CD1c-positive myeloid dendritic cell (primary cell): ENCODE measurements around the gene PSMA3.
A peak's percentile ranks its signal among the peaks of the same experiment; 100 is the strongest.
"Not testable (repeated sequence)": the region's sequence is repeated elsewhere in the genome, so short reads cannot be mapped to it uniquely, and the experiment has no call there.

ENCODE experiments used
- DNase-seq: peaks from one replicate; pipeline ENCODE4 v3.0.0-alpha.2; 2016; ENCODE audit errors: extremely low spot score

PSMA3 gene

DNA sequence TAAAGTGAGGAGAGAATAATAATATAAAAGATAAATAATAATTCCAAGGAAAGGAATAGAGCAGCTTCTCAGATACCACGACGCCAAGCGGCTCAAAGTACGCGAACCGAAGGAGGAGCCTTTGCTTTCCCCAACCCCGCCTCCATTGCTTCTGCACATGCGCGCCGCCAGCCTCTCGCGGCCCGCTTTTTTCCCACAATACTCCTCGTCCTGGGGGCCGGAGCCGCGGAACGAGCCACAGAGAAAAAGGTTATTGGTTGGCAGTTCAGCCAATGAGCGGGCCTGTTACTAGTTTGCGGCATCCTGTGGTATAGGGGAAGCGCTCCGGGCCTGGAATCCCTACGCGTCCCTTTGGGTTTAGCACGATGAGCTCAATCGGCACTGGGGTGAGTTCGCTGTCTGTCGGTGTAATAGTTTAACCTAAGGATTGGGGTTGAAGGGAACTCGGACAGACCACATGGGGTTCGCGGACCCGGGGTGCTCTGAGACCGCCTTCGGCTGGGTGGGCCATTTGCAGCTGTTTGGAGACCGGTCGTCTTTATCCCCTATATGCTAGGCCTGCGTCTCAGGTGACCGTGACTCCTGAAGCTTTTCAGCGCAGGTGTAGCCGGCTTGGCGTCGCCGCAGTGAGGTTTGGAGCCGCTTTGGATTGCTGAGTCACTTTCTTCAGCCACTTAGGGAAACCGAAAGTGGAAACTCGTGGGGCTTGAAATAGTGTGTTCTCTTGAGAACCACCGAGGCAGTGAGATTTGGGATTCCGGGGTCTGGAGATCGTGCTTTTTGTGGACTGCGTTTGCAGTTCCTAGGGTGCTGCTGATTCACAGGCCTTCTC is at the start of gene PSMA3:
Gene PSMA3 (plus strand): TSS at position 288 of the 832 bp plus-strand sequence. CDS start 78 bp downstream, at position 366.
- DNase-seq, result peak; percentile 99

DNA sequence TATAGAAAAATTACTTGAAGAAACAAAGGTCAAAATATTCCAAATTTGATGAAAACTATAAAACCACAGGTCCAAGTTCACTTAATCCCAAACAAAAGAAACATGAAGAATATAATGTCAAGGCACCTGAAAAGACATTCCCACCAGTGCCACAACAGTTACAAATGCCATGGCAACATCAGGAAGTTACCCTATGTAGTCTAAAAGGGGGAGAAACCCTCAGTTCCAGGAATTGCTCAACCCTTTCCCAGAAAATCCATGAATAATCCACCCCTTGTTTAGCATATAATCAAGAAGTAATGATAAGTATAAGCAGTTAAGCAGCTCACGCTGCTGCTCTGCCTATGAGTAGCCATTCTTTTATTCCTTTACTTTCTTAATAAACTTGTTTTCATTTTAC is 48.4 kb upstream of the PSMA3 start:
- no peak for DNase-seq

DNA sequence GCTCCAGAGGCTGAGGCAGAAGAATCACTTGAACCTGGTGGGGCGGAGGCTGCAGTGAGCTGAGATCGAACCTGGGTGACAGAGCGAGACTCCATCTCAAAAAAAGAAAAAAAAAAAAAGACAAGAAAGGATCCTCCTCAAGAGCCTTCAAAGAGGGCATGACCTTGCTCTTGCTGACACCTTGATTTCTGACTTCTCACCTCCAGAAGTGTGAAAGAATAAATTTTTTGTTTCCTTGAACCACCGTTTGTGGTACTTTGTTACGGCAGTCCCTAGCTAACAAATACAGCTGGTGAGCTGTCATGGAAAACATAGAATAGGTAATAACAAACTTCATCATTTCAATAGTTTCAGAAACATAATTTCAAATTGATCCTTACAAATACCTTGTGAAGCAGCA is 46.6 kb upstream of the PSMA3 start:
- DNase-seq, result no peak

DNA sequence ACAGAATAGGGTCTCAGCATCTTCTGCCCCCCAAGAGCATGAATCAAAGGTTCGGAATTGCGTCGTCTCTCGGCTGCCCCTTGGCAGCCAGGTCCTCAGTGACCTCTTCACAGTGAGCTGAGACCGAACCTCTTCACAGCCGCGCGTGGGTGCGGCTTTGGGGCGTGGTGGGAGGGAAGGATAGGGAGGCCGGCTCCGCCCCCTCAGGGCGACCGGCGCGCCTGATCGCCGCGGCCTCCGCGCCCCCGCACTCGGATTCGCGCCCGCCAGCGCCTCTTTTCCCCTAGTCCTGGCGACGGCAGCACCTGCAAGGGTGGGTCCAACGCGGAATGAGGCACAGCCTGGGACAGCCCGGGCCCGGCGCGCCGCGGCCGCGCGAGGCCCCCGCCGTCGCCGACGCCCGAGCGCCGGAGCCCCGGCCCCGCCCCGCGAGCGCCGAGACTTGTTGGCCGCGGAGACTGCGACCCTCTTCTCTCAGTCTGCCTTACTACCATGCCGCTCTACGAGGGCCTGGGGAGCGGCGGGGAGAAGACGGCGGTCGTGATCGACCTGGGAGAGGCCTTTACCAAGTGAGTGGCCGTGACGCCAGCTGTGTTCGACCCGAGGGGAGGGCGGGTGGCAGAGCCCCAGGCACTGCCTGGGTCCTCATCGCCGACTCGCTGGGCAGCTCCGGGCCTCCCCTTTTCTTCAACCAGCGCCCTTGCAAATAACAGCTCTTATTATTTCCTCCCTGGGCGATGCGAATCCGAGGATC is 44.7 kb upstream of the PSMA3 start, which contains the start of gene ACTR10:
Gene ACTR10 (plus strand): TSS at position 424 of the 754 bp plus-strand sequence. CDS start 69 bp downstream, at position 493.
- peak; percentile 91 for DNase-seq

DNA sequence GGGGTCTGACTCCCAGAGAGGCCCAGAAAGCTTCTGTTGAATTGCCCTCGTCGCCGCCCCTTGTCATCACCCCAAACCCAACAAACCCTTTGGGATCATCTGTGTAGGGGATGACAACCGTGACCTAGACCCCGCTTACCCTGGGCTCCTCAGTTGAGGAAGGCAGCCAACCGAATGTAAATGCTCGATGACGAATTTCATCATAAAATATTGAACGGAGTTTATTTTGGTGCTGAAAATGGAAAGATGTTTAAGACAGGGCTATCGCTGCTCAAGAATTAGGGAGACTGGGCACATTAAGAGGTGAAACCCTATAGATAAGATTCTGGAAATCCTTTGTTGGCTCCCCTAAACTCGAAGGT is 44.2 kb upstream of the PSMA3 start:
- no peak for DNase-seq

DNA sequence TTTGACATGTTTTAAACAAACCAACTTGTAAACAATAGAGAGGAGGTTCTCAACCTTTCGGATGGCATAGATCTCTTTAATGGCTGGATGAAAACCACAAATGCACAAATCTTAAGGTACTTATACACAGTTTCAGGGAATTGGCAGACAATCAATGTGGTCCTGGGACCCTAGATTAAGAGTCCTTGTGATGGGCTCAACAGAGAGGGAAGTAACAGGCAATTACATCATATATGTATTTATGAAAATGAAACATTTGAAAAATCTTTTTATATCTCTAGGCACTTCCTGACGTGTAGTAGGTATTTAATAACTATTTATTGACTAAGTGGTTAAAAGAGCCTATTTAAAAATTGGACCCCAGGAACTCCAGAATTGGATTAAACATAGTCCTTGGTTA is 43.8 kb upstream of the PSMA3 start:
- peak; percentile 19 for DNase-seq

DNA sequence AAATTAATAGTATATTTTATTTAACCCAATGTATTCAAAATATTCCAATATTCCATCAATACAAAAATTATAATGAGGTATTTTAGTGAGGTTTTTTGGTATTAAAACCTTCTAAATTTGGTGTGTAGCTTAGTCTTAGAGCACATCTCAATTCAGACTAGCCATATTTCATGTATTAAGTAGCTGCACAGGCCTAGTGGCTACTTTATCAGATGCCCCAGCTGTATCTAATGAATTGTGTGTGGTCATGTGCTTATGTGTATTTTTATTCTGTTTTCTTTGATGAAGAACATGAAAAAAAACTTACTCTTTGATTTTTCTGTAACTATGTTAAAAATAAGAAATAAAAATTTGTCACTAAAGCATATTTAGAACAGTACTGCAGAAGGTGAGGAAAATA is 31.5 kb upstream of the PSMA3 start:
- DNase-seq, result no peak

DNA sequence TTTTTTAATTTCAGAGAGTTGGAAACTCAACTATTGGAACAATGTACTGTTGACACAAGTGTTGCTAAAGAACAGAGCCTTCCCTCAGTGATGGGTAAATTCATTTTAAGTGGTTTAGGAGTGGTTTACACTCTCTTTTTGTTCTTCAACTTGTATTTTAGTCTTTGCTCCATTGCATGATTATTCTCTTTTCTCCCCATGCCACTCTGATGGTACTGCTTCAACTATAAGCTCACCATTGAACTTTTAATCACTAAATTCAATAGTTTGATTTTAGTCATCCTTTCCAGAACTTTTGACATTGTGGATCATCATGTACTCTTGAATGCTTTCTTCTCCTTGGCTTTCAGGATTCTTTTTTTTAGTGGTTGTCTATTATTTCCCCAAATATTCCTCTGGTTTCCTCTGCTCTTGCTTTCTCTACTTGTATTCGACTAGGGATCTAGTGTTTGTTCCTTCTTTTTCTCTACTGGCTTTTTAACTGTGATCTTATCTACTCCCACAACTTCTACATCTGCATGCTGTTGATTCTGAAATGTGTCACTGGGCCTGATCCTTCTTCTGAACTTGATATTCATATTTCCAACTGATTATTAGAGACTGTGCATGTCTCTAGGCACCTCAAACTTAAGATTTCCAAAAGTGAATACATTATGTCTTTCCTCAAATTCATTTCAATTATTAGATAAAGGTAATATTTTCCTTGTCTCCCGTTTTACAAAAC is 29.3 kb upstream of the PSMA3 start:
- DNase-seq, result no peak

DNA sequence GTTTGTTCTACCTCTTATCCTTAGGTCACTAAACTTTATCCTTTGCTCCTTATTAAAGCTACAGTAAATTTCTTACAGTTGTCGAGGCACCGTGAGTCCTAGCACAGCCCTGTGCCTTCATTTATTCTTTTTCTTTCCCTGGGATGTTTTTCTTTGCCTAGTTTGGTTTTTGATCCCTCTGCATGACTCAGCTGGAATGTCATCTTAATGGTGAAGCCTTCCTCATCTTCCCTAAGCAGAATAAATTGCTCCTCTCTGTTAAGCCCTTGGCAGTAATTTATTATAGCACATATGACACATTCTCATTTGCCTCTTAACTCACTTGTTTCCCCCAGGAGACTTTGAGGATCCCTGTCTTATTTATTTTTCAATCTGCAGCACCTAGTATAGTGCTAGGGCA is 28.1 kb upstream of the PSMA3 start:
- no peak for DNase-seq

DNA sequence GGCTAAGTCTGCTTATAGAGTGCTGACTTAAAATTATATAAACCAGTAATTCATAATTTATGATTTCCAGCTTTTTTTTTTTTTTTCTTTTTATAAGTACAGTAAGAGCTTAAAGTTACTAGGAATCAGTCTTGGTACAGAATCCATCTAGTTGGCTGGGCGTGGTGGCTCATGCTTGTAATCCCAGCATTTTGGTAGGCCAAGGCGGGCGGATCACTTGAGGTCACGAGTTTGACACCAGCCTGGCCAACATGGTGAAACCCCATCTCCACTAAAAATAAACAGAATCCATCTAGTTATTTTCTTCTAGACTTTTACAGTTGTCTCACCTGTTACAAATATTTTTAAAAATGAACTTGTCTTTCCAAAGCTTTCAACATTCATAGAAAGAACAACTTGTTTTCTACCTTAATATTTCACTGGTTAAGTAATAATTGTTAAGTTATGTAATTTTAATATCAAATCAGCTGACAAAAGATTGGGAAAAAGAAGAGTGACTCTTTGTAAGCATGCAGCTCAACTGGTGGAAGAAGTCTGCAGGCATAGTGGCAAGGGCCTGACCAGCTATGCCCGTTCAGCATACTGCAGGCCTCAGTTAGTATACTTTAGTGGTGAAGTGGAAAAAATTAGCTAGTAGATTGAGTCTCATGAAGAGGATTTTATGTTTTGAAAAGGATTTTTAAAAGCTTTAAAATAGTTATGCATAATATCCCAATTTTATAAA is 17.4 kb upstream of the PSMA3 start:
- no peak for DNase-seq

DNA sequence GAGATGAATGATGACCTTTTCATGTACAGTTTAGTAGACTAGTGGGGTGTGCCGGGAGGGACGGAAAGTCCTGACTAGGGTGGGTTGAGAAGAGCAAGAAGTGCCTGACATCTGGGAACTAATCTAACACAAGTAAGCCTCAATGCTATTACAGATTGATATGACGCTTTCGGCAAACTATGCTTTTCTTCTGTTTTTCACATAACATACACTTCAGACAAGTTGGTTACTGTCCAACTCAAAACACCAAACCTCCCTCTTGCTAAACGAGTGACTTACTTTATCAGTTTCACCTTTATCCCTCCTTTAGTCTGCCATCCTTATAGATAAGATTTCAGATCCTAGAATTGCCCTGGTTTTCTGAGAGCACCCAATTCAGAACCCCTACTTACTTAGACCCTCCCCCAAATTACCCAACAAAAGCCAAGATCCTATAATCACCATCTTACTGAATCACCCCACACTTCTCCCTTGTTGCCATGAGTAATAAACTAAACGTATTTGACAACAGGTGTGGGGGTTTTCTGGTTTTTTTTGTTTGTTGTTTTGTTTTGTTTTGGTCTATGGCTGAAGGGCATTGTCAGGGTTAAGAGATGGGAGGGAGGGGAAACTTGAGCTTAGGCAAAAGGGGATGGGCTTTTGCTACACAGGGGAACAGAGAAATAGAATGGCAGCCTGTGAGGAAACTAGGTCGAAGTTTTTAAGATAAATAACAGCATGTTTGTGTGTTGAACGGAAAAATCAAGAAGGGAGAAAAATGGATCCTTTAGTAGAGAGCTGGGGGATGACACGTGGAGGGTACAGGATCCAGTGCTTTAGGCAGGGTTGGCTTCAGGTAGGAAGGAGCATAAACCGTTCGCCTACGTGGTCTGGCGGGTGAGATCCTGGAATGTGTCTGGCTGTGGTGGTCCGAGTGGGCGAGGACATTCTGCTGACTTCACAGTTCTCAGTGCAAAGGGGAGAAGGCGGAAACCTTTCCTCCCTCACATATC is 6.1 kb upstream of the PSMA3 start:
- DNase-seq, result peak; percentile 48

DNA sequence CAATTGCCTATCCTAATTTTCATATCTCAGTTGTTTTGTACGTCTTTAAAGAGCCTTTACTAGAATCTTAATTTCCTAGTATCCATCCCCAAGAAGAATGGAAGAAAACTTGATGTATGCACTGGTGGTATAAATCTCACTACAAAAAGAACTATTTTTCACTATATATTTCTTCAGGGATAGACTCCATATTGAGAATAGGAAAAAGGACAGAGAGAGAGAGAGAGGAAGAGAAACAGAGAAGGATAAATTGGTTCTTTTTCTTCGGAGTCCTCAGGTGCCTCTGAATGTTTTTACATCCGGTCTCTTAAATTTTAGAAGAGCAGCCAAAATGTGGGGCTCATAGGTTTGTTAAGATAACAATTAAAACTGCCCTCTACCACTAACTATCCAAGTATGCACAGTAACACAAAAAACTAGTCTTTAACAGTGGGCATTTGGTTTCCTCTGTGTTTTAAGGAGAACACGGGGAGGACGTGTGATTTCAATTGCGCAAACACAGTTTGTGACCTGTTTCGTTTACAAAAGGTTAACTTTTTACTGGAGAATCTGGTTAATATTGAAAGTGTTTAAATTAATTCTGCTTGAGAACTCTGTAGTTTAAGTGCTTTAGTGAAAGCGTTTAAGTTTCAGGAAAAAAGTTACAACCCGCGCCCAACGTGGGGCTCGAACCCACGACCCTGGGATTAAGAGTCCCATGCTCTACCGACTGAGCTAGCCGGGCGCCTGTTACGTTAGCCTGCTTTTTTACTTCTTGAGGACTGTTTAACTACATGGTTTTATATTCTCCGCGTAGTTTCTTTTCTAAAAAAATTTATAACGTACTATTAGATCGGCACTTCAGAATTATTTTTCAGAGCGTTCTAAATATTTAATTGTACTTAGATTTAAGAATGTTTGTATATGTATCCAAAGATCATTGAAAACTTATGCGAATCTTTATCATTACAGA is 5.1 kb upstream of the PSMA3 start:
- peak; percentile 93 for DNase-seq

DNA sequence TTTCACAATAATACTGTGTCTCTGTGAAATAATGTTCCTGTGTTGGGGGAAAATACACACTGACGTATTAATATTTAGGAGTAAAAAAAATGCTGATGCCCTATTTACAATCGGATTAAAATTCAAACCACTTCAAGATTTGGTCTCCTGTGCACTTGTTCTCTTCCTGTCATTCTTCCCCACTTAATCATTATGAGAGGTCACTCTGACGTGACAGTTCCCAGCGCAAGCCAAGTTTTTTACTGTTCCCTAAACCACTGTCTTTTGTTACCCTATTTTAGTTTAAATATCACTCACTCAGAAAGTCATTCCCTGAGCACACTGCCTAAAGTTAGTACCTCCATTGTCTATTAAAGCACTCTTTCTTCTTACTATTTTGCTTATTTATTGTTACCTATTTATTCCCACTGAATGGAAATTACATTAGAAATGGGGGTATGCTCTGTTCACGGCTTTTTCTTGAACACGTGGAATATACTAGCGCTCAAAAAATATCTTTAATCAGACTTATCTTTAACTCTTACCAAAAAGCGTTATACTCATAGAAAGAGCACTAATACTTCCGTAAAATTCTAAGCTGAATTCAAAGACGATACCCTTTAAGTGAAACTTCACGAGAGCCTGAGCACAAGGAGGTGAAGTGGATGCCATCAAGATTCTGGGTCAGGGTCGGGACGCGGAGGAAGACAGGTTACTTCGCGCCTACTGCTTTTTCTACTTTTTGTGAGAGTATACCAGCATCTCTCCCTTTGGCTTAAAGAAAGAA is 670 bp upstream of the PSMA3 start:
- peak; percentile 71 for DNase-seq

DNA sequence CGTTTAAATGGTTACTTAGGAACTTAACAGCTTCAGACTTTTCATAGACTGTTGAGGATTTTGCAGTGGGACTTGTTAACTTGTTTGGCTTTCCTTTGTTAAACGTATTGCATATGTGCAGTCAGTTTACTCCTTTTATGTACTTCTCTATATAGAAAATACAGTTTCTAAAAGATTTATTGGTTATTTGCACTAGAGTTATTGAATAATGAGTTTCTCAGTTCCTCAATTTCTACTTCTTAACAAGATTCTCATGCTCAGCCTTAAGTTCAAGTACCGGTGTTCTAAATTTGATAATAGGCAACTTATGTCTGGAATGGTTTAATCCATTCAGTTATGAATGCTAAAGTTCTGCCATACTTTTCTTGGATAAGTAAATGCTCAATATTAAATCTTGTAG is 919 bp downstream of the PSMA3 start:
- peak; percentile 43 for DNase-seq

DNA sequence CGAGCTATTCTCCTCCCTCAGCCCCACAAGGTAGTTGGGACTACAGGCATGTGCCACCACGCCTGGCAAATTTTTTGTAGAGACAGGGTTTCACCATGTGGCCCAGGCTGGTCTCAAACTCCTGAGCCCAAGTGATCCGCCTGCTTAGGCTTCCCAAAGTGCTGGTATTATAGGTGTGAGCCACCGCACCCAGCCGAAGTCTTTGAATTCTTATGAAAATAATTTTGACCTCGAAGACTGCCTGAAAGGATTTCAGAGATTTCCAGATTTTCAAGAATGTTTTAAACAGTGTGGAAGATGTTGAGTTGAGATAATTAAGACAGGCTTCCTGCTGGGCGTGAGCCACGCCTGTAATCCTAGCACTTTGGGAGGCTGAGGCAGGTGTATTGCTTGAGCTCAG is 5.0 kb downstream of the PSMA3 start:
- DNase-seq, result no peak

DNA sequence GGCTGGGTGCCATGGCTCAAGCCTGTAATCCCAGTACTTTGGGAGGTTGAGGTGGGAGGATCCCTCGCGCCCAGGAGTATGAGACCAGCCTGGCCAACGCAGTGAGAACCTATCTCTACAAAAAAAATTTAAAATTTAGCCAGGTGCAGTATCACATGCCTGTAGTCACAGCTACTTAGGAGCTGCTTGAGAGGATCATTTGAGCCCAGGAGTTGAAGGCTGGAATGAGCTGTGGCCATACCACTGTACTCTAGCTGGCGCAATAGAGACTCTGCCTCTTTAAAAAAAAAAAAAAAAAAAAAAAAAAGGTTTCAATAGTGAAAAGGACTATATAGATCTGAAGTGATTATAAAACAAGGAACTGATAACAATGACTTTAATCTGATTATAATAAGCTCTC is 13.5 kb downstream of the PSMA3 start:
- no peak for DNase-seq

DNA sequence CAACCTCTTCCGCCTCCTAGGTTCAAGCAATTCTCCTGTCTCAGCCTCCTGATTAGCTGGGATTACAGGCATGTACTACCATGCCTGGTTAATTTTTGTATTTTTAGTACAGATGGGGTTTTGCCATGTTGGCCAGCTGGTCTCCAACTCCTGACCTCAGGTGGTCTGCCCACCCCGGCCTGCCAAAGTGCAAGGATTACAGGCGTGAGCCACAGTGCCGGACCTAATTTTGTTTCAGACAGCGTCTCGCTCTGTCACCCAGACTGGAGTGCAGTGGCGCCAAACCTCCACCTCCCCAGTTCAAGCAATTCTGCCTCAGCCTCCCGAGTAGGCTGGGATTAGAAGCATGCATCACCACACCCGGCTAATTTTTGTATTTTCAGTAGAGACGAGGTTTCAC is 17.4 kb downstream of the PSMA3 start:
- not testable (repeated sequence) for DNase-seq

DNA sequence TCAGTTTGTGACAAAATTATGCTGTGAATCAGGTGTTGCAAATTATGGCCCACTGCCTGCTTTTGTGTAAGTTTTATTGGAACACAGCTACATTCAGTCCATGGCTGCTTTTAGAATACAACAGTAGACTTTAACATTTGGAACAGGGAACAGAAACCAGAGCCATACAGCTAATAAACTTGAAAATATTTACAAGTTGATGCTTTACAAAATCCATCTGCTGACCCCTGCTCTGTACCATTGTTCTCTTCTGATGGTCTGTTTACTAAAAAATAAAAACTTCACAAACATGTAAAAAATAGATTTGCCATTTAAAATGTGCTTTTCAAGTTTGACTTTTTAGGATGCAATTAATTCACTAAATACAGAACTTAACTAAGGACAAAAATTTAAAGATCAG is 20.8 kb downstream of the PSMA3 start:
- no peak for DNase-seq

DNA sequence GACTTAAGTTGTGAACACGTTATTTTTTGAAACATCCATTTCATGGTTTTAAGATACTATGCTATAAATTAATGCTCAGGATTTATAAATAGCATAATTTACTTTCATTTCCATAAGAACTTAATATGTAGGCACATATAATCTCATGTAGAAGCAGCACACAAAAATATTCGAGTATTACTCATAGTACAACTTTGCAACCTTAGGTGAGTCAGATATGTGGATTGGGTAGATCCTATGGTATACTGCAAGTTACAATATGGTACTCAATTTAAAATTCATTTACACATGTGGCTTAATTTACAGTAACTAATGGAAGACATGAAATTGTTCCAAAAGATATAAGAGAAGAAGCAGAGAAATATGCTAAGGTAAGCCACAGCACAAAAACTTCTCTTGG is 26.0 kb downstream of the PSMA3 start:
- DNase-seq, result no peak
